ENCODE data around the gene GPR78.

DNA sequence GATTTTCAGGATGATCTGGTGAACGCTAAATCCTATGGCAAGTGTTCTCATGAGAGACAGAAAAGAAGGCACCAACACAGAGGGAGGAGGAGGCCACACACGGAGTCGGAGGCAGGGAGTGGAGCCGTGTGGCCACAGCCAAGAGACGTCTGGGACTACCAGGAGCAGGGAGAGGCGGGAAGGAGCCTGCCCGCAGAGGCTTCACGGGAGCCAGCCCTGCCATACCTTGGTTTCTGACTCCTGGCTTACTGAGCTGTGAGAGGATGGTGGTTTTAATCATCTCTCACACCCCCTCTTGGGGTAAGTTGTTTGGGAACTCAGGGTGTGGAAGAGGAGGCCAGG, 33.5 kb upstream of the GPR78 start:
- no peak for TF ChIP-seq POLR2AphosphoS5 (IDR thresholded peaks at IDR 0.05)
- no peak for TF ChIP-seq POLR2A (IDR thresholded peaks at IDR 0.05)
- TF ChIP-seq, protein P1, sequence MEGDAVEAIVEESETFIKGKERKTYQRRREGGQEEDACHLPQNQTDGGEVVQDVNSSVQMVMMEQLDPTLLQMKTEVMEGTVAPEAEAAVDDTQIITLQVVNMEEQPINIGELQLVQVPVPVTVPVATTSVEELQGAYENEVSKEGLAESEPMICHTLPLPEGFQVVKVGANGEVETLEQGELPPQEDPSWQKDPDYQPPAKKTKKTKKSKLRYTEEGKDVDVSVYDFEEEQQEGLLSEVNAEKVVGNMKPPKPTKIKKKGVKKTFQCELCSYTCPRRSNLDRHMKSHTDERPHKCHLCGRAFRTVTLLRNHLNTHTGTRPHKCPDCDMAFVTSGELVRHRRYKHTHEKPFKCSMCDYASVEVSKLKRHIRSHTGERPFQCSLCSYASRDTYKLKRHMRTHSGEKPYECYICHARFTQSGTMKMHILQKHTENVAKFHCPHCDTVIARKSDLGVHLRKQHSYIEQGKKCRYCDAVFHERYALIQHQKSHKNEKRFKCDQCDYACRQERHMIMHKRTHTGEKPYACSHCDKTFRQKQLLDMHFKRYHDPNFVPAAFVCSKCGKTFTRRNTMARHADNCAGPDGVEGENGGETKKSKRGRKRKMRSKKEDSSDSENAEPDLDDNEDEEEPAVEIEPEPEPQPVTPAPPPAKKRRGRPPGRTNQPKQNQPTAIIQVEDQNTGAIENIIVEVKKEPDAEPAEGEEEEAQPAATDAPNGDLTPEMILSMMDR (IDR thresholded peaks at IDR 0.05): no peak
- no peak for TF ChIP-seq EP300 (IDR thresholded peaks at IDR 0.05)
